ENCODE measurements around the gene MYOZ2. TPM values are rescaled to one million over a fixed set of nuclear protein-coding genes. Genes with fewer than 3 reads are reported as not detected.

Gene MYOZ2
- total and polyA plus RNA-seq, 2 of the 4 experiments (the other 2 are of a cell fraction): 0.17 to 0.18 TPM

- Histone ChIP-seq H3K4me1 (ENCODE audit: control insufficient read depth, insufficient read depth, low read length) (peaks cover 7% of the 10 kb centered on the region; the same call in 1 of the 2 replicates), H3K14ac (replicated peaks; ENCODE audit: low read depth, low read length) (no peak overlapping the region), H3K4me2 (ENCODE audit: low read depth, low read length) (no peak overlapping the region), H3K79me1 (ENCODE audit: low read depth in 1 of 2, low read length in 2 of 2) (no peaks in the 10 kb centered on the region), H4K8ac (ENCODE audit: low read depth in 2 of 2, low read length in 2 of 2) (no peak overlapping the region), H3K4ac (ENCODE audit: low read depth, low read length) (no peak overlapping the region), H3K4me3 (ENCODE audit: insufficient read depth, low read depth, low read length) (no peak overlapping the region), H3K9ac (ENCODE audit: low read depth, low read length) (no peak overlapping the region), H3K27me3 (ENCODE audit: control insufficient read depth, insufficient read depth, low read length) (no peaks in the 10 kb centered on the region), H4K20me1 (ENCODE audit: insufficient read depth, low read length) (no peaks in the 10 kb centered on the region), H3K23ac (ENCODE audit: low read depth, low read length) (no peak overlapping the region), H3K9me3 (ENCODE audit: control insufficient read depth, insufficient read depth, low read length) (no peaks in the 10 kb centered on the region), H3K18ac (ENCODE audit: low read depth, low read length) (no peak overlapping the region), H2AFZ (replicated peaks; ENCODE audit: low read length, poor library complexity) (no peak overlapping the region), H3K27ac (ENCODE audit: insufficient read depth, low read length) (no peak overlapping the region), H4K91ac (ENCODE audit: insufficient read depth, low read depth, low read length) (no peak overlapping the region), H2AK5ac (ENCODE audit: low read depth, low read length) (no peak overlapping the region), H2BK20ac (ENCODE audit: low read depth, low read length) (no peak overlapping the region), H2BK120ac (ENCODE audit: low read depth, low read length) (no peak overlapping the region), H3K9me1 (ENCODE audit: insufficient read depth, low read length) (no peaks in the 10 kb centered on the region), H4K5ac (ENCODE audit: low read depth, low read length) (0 out of 2 replicates have a peak overlapping the region, but pooled peaks have one; percentile 35), H2BK5ac (ENCODE audit: low read depth, low read length, poor library complexity, severe bottlenecking) (no peak overlapping the region), H3K36me3 (ENCODE audit: control insufficient read depth, insufficient read depth, low read length) (no peaks in the 10 kb centered on the region), H2BK15ac (ENCODE audit: low read depth, low read length) (no peak overlapping the region), H3K56ac (ENCODE audit: extremely low read depth, insufficient read depth, low read length) (no peak overlapping the region), H2AK9ac (replicated peaks; ENCODE audit: low read depth, low read length, poor library complexity) (no peak overlapping the region)
- intact Hi-C loops (cut with micrococcal nuclease) (loop anchor here (10.0 kb wide), 1 partner anchor 2003 kb away; no protein-coding TSS in a partner anchor), in situ Hi-C loops (cut with MboI; ENCODE audit: low sequenced_read_pairs) (no loop called here), dilution Hi-C loops (cut with HindIII; ENCODE audit: low sequenced_read_pairs, unreplicated experiment) (no loop called here)
- peak; percentile 68 for ATAC-seq (ENCODE audit: low read depth)
- BruUV-seq (replicated peaks): no TSS peak
- POLR2A ChIA-PET (ENCODE audit: unreplicated experiment): no interaction called here
- CTCF ChIA-PET: no interaction called here
- WGBS, 2 experiments (ENCODE audit: extremely low coverage in 2 of 2, insufficient read length in 1 of 2): no CpG with 5 or more reads among the region's 2 CpGs
- DNase-seq: peak; percentile 61
- TF ChIP-seq, protein P1, sequence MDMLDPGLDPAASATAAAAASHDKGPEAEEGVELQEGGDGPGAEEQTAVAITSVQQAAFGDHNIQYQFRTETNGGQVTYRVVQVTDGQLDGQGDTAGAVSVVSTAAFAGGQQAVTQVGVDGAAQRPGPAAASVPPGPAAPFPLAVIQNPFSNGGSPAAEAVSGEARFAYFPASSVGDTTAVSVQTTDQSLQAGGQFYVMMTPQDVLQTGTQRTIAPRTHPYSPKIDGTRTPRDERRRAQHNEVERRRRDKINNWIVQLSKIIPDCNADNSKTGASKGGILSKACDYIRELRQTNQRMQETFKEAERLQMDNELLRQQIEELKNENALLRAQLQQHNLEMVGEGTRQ (IDR thresholded peaks at IDR 0.05; ENCODE audit: low read depth, low read length): peak; percentile 41; the same call in 1 of the 2 replicates
- TF ChIP-seq RFX5 (IDR thresholded peaks at IDR 0.05; ENCODE audit: low read depth, low read length): no peak
- TF ChIP-seq CEBPB (IDR thresholded peaks at IDR 0.05; ENCODE audit: low read depth, low read length): no peak
- no peak for TF ChIP-seq NFE2L2 (IDR thresholded peaks at IDR 0.05; ENCODE audit: low read depth, low read length)
- TF ChIP-seq RAD21 (IDR thresholded peaks at IDR 0.05; ENCODE audit: low read length): no peak
- no peak for TF ChIP-seq CHD1 (IDR thresholded peaks at IDR 0.05; ENCODE audit: low read depth, low read length)
These were observed 2.4 kb downstream of the MYOZ2 start for GRCh38 chr4:119138046-119138445.
